Measurements from ENCODE around the gene PRCC.
"Not testable (repeated sequence)": the region's sequence is repeated elsewhere in the genome, so short reads cannot be mapped to it uniquely, and the experiment has no call there.

Gene PRCC

GRCh38 chr1:156755527-156755950, 11.8 kb upstream of the PRCC start:
- POLR2A ChIA-PET, result no interaction called here
- no peak for DNase-seq (ENCODE audit: extremely low spot score)
- CTCF ChIA-PET, result interaction anchor here (1.2 to 3.4 kb wide), 6 partner anchors 8 to 104 kb away, joined by 3 to 16 read pairs (median 5); partner anchors contain the start of genes ISG20L2, METTL25B, MRPL24 and PRCC
- TF ChIP-seq CTCF (IDR thresholded peaks at IDR 0.05; ENCODE audit: control extremely low read depth, extremely low read depth, low read depth, missing control alignments), result no peak

- no peak for DNase-seq (ENCODE audit: extremely low spot score)
- CTCF ChIA-PET, result interaction anchor here (1.1 to 3.4 kb wide), 8 partner anchors 9 to 104 kb away, joined by 3 to 16 read pairs (median 4); partner anchors contain the start of genes ISG20L2, METTL25B, MRPL24 and PRCC
- no peak for TF ChIP-seq CTCF (IDR thresholded peaks at IDR 0.05; ENCODE audit: control extremely low read depth, extremely low read depth, low read depth, missing control alignments)
- POLR2A ChIA-PET, result no interaction called here
Measured at GRCh38 chr1:156756355-156756754, 11.0 kb upstream of the PRCC start.

GRCh38 chr1:156757572-156758253, 9.6 kb upstream of the PRCC start:
- ChIA-PET POLR2A (interaction anchor here (0.6 kb wide), 1 partner anchor 823 kb away, joined by 4 read pairs; no protein-coding TSS in a partner anchor), CTCF (interaction anchor here (3.4 kb wide), 1 partner anchor 31 kb away, joined by 16 read pairs; the partner anchor contains the start of genes ISG20L2 and METTL25B)
- not testable (repeated sequence) for DNase-seq (ENCODE audit: extremely low spot score)

- CTCF ChIA-PET, result interaction anchor here (0.6 to 1.2 kb wide), 2 partner anchors 9 to 205 kb away, joined by 3 read pairs; partner anchors contain the start of gene HDGF
- TF ChIP-seq CTCF (IDR thresholded peaks at IDR 0.05; ENCODE audit: control extremely low read depth, extremely low read depth, low read depth, missing control alignments), result no peak
Measured at GRCh38 chr1:156760092-156760795, 7.1 kb upstream of the PRCC start.

GRCh38 chr1:156760796-156761104, 6.6 kb upstream of the PRCC start:
- ChIA-PET CTCF (interaction anchor here (0.6 to 1.2 kb wide), 2 partner anchors 9 to 206 kb away, joined by 3 read pairs; partner anchors contain the start of gene HDGF), POLR2A (interaction anchor here (0.7 kb wide), 1 partner anchor 235 kb away, joined by 6 read pairs; no protein-coding TSS in a partner anchor)
- DNase-seq (ENCODE audit: extremely low spot score), result no peak
- no peak for TF ChIP-seq CTCF (IDR thresholded peaks at IDR 0.05; ENCODE audit: control extremely low read depth, extremely low read depth, low read depth, missing control alignments)

More at GRCh38 chr1:156760092-156760795, 7.1 kb upstream of the PRCC start:
- POLR2A ChIA-PET, result no interaction called here
- DNase-seq (ENCODE audit: extremely low spot score), result no peak

GRCh38 chr1:156765136-156765535, 2.2 kb upstream of the PRCC start:
- CTCF ChIA-PET, result interaction anchor here (0.8 to 9.6 kb wide), 3 partner anchors 9 to 37 kb away, joined by 3 to 94 read pairs (median 6); partner anchors contain the start of genes ISG20L2 and METTL25B
- POLR2A ChIA-PET; DNase-seq (ENCODE audit: extremely low spot score): not testable (repeated sequence)

GRCh38 chr1:156765666-156766065, 1.7 kb upstream of the PRCC start:
- TF ChIP-seq CTCF (IDR thresholded peaks at IDR 0.05; ENCODE audit: control extremely low read depth, extremely low read depth, low read depth, missing control alignments), result no peak
- POLR2A ChIA-PET, result no interaction called here
- CTCF ChIA-PET, result interaction anchor here (1.1 to 9.6 kb wide), 2 partner anchors 18 to 38 kb away, joined by 6 to 94 read pairs; partner anchors contain the start of genes ISG20L2 and METTL25B
- no peak for DNase-seq (ENCODE audit: extremely low spot score)

All from GM10248 (cell line).